ENCODE results near the gene CAMTA1.

The CAMTA1 gene

GRCh38 chr1:7089497-7089896 lies 304.2 kb downstream of the CAMTA1 start:
- Histone ChIP-seq H3K9ac (ENCODE audit: low read length) (no peak overlapping the region), H3K9me2 (replicated peaks; ENCODE audit: insufficient read depth, low read length) (no peaks in the 10 kb centered on the region), H2AFZ (ENCODE audit: low read length) (no peak overlapping the region), H3K79me2 (ENCODE audit: low read length) (no peaks in the 10 kb centered on the region), H3K27me3 (replicated peaks; ENCODE audit: insufficient read depth, low read length) (peaks cover 99% of the 10 kb centered on the region), H3K4me2 (ENCODE audit: low read depth, low read length) (no peak overlapping the region), H4K20me1 (ENCODE audit: insufficient read depth, low read length) (no peaks in the 10 kb centered on the region), H3K27ac (ENCODE audit: low read length) (no peak overlapping the region), H3K4me3 (ENCODE audit: low read length) (no peak overlapping the region), H3K4me1 (ENCODE audit: low read length) (no peaks in the 10 kb centered on the region), H3K9me3 (replicated peaks; ENCODE audit: insufficient read depth, low read length) (no peaks in the 10 kb centered on the region), H3K36me3 (replicated peaks; ENCODE audit: insufficient read depth, low read length) (no peaks in the 10 kb centered on the region), H3F3A (ENCODE audit: insufficient read depth, low read length) (no peaks in the 10 kb centered on the region)
- TF ChIP-seq EZH2phosphoT487 (IDR thresholded peaks at IDR 0.05; ENCODE audit: low read length) (no peak), EZH2 (optimal IDR thresholded peaks at IDR 0.05; ENCODE audit: low read depth, low read length) (no peak)
- TF ChIP-seq, protein P1, sequence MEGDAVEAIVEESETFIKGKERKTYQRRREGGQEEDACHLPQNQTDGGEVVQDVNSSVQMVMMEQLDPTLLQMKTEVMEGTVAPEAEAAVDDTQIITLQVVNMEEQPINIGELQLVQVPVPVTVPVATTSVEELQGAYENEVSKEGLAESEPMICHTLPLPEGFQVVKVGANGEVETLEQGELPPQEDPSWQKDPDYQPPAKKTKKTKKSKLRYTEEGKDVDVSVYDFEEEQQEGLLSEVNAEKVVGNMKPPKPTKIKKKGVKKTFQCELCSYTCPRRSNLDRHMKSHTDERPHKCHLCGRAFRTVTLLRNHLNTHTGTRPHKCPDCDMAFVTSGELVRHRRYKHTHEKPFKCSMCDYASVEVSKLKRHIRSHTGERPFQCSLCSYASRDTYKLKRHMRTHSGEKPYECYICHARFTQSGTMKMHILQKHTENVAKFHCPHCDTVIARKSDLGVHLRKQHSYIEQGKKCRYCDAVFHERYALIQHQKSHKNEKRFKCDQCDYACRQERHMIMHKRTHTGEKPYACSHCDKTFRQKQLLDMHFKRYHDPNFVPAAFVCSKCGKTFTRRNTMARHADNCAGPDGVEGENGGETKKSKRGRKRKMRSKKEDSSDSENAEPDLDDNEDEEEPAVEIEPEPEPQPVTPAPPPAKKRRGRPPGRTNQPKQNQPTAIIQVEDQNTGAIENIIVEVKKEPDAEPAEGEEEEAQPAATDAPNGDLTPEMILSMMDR (IDR thresholded peaks at IDR 0.05; ENCODE audit: low read length): no peak
- no peak for DNase-seq

DNA sequence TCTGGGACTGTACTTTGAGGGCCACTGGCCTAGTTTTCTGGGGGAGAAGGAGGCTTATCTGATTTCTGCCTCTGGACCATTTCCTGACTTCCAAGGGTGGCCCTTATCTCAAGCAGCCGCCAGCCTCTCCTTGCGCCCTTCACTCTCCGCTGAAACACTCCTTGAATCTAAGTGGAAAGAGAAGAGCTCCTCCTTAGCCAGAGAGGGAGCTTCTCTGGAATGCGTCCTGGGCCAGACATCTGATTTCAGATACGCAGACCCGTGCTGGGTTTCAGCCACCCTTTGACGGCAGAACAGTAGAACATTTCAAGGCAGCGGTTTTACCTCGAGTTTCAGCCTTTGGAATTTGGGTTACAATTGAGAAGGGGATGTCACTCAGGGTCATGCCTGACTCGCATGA lies 308.0 kb downstream of the CAMTA1 start:
- Histone ChIP-seq H3K27me3 (replicated peaks; ENCODE audit: insufficient read depth, low read length) (peaks cover 99% of the 10 kb centered on the region), H3K9me2 (replicated peaks; ENCODE audit: insufficient read depth, low read length) (no peaks in the 10 kb centered on the region), H3K4me3 (ENCODE audit: low read length) (no peak overlapping the region), H3K36me3 (replicated peaks; ENCODE audit: insufficient read depth, low read length) (no peaks in the 10 kb centered on the region), H3K9me3 (replicated peaks; ENCODE audit: insufficient read depth, low read length) (no peaks in the 10 kb centered on the region), H3K27ac (ENCODE audit: low read length) (no peak overlapping the region), H4K20me1 (ENCODE audit: insufficient read depth, low read length) (no peaks in the 10 kb centered on the region), H3K79me2 (ENCODE audit: low read length) (no peaks in the 10 kb centered on the region), H2AFZ (ENCODE audit: low read length) (no peak overlapping the region), H3K9ac (ENCODE audit: low read length) (no peak overlapping the region), H3K4me2 (ENCODE audit: low read depth, low read length) (no peak overlapping the region), H3K4me1 (ENCODE audit: low read length) (no peaks in the 10 kb centered on the region), H3F3A (ENCODE audit: insufficient read depth, low read length) (no peaks in the 10 kb centered on the region)
- TF ChIP-seq, protein P1 (IDR thresholded peaks at IDR 0.05; ENCODE audit: low read length): no peak
- TF ChIP-seq EZH2phosphoT487 (IDR thresholded peaks at IDR 0.05; ENCODE audit: low read length) (no peak), EZH2 (optimal IDR thresholded peaks at IDR 0.05; ENCODE audit: low read depth, low read length) (no peak)
- no peak for DNase-seq

- peaks cover 99% of the 10 kb centered on the region for H3K27me3 ChIP-seq (replicated peaks; ENCODE audit: insufficient read depth, low read length)
- no peak overlapping the region for H3K4me2 ChIP-seq (ENCODE audit: low read depth, low read length)
- H4K20me1 ChIP-seq (ENCODE audit: insufficient read depth, low read length): no peaks in the 10 kb centered on the region
- no peaks in the 10 kb centered on the region for H3K36me3 ChIP-seq (replicated peaks; ENCODE audit: insufficient read depth, low read length)
- no peaks in the 10 kb centered on the region for H3K9me3 ChIP-seq (replicated peaks; ENCODE audit: insufficient read depth, low read length)
- no peaks in the 10 kb centered on the region for H3K79me2 ChIP-seq (ENCODE audit: low read length)
- H3K9me2 ChIP-seq (replicated peaks; ENCODE audit: insufficient read depth, low read length): no peaks in the 10 kb centered on the region
- TF ChIP-seq, protein P1 (IDR thresholded peaks at IDR 0.05; ENCODE audit: low read length): no peak
- no peak for TF ChIP-seq EZH2phosphoT487 (IDR thresholded peaks at IDR 0.05; ENCODE audit: low read length)
- TF ChIP-seq EZH2 (optimal IDR thresholded peaks at IDR 0.05; ENCODE audit: low read depth, low read length): no peak
- DNase-seq: no peak
- H3K4me1 ChIP-seq (ENCODE audit: low read length): no peaks in the 10 kb centered on the region
- H3K4me3 ChIP-seq (ENCODE audit: low read length): no peak overlapping the region
- H3F3A ChIP-seq (ENCODE audit: insufficient read depth, low read length): no peaks in the 10 kb centered on the region
- no peak overlapping the region for H3K27ac ChIP-seq (ENCODE audit: low read length)
- H3K9ac ChIP-seq (ENCODE audit: low read length): no peak overlapping the region
- no peak overlapping the region for H2AFZ ChIP-seq (ENCODE audit: low read length)
Observed at GRCh38 chr1:7094086-7094485, 308.8 kb downstream of the CAMTA1 start.
